ENCODE data around the gene MVP. TPM values are rescaled to one million over a fixed set of nuclear protein-coding genes. Genes with fewer than 3 reads are reported as not detected.
A peak's percentile ranks its signal among the peaks of the same experiment; 100 is the strongest.
"Not testable (repeated sequence)": the region's sequence is repeated elsewhere in the genome, so short reads cannot be mapped to it uniquely, and the experiment has no call there.

MVP gene
- total RNA-seq, 2 donors from 2014 or later, result 44.4 to 77.9 TPM

DNA sequence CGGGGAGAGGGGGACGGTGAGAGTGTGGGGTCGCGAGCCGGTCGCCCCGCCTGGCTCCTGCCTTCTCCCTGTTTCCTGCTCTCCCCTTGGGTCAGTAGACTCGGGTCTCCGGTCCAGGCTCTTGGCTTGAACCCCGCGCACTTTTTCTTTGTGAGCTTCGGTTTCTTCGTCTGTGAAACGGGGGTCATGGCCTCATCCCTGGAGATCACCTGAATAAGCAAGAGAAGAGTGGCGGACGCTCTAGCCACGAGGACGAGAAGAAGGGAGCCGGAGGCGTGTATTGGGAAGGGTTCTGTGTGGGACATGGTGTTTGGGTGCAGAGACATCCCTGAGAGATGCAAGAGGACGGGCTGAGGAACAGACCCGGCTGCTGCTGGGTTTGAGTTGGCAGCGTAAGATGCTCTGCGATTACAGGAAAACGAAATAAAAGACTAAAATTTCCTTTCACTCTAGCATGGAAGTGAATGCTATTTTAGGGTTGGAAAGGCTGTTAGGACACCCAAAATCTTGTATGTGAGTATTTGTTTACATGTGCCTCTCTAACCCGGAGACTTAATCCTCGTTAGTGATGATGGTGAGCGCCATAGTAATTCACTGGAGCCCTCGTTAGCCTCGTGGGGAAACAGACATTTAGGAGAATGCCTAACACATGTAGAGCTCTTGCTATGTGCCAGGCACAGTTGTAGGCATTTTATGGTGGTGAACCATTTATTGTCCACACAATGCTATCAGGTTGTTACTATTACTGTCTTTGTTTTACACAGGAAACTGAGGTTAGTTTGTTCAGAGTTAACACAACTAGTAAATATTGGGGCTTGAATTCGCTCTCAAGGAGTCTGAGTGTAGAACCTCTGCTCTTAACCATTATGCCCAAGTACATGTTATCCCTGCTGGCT, 29.1 kb upstream of the MVP start:
- no peak for DNase-seq (ENCODE audit: low spot score)
- Histone ChIP-seq H3K9me3 (no peaks in the 10 kb centered on the region), H3K4me3 (peak overlapping the region; percentile 74 to 92), H3K36me3 (no peaks in the 10 kb centered on the region), H3K27me3 (no peaks in the 10 kb centered on the region), H3K27ac (peak overlapping the region in 1 of 2 donors; percentile 55), H3K4me1 (peaks cover 0 to 17% of the 10 kb centered on the region in 2 donors)
- TF ChIP-seq, protein P1, sequence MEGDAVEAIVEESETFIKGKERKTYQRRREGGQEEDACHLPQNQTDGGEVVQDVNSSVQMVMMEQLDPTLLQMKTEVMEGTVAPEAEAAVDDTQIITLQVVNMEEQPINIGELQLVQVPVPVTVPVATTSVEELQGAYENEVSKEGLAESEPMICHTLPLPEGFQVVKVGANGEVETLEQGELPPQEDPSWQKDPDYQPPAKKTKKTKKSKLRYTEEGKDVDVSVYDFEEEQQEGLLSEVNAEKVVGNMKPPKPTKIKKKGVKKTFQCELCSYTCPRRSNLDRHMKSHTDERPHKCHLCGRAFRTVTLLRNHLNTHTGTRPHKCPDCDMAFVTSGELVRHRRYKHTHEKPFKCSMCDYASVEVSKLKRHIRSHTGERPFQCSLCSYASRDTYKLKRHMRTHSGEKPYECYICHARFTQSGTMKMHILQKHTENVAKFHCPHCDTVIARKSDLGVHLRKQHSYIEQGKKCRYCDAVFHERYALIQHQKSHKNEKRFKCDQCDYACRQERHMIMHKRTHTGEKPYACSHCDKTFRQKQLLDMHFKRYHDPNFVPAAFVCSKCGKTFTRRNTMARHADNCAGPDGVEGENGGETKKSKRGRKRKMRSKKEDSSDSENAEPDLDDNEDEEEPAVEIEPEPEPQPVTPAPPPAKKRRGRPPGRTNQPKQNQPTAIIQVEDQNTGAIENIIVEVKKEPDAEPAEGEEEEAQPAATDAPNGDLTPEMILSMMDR (IDR thresholded peaks at IDR 0.05), result no peak

DNA sequence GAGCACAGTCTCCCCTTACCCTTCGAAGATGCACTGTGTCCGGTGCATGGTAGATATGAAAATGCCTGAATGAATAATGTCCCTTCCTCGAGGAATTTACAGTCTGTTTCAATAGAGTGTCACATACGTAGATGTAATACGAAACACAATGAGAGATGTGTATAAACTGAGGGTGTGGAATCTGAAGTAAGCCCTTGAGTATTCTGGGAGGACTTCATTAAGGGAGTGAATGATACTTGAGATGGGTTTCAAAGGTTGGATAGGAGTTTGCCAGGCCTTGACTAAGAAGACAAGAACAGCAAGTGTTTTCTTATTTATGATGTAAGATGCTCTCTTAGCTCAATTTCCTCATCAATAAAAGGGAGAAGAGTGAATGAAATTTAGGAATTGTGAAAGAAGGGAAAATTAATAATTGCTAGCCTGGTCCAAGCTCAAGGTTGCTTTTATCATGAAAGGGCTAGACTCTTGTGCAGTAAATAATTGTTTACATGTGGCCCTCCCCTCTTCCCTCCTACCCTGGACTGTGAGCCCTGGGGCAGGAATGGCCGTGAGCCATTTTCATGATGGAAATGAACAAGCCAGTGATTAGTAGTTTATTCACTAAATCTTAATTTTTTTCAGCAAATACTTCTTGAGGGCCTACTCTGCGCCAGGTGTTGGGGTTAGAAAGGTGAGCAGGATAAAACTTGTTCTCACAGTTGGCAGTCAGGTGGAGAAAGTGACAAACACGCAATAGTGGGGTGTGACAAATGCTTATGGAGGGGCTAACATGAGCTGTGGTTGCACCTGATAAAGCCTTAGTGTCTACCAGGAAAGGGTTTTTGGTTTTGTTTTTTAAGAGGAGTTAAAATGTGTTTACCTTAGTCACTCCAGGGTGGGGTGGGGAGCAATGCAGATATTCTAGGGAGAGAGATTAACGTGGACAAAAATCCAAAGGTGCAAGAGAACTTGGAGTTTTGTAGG, 28.1 kb upstream of the MVP start:
- H3K4me1 ChIP-seq, result peaks cover 0 to 17% of the 10 kb centered on the region in 2 donors
- peak overlapping the region in 1 of 2 donors; percentile 92 for H3K4me3 ChIP-seq
- TF ChIP-seq, protein P1 (IDR thresholded peaks at IDR 0.05), result no peak
- DNase-seq (ENCODE audit: low spot score), result no peak
- no peaks in the 10 kb centered on the region for H3K9me3 ChIP-seq
- H3K36me3 ChIP-seq, result peaks cover 4% of the 10 kb centered on the region
- no peak overlapping the region for H3K27ac ChIP-seq
- H3K27me3 ChIP-seq, result no peaks in the 10 kb centered on the region

DNA sequence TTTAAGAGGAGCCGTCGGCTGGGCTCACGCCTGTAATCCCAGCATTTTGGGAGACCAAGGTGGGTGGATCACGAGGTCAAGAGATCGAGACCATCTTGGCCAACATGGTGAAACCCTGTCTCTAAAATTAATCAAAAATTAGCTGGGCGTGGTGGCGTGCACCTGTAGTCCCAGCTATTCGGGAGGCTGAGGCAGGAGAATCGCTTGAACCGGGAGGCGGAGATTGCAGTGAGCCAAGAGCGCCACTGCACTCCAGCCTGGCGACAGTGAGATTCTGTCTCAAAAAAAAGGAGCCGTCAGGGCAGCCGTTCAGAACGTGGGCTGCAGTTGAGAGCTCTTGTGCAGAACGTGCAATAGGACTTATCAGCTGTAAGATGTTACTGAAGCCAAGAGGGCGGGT, 27.1 kb upstream of the MVP start:
- not testable (repeated sequence) for H3K9me3 ChIP-seq; H3K27ac ChIP-seq; H3K36me3 ChIP-seq; H3K27me3 ChIP-seq; H3K4me3 ChIP-seq; DNase-seq (ENCODE audit: low spot score)
- H3K4me1 ChIP-seq, result peaks cover 0 to 17% of the 10 kb centered on the region in 2 donors

DNA sequence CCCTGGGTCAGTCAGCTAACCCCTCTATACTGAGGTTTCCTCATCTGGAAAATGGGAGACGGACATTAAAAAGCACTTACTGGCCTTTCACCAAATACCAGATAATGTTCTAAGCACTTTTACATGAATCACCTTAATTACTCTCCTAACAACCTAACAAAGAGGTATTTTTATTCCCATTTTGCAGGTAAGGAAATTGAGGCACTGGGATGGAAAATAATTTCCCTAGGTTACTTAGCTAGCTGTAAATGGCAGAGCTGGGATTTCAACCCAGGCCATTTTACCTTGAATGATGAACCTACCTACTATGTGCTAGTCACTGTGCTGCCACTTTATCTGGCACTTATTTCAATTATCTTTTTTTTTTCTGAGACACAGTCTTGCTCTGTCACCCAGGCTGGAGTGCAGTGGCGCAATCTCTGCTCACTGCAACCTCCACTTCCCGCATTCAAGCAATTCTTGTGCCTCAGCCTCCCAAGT, 26.0 kb upstream of the MVP start:
- no peaks in the 10 kb centered on the region for H3K9me3 ChIP-seq
- TF ChIP-seq, protein P1 (IDR thresholded peaks at IDR 0.05), result no peak
- H3K4me1 ChIP-seq, result peaks cover 0 to 17% of the 10 kb centered on the region in 2 donors
- no peaks in the 10 kb centered on the region for H3K27me3 ChIP-seq
- peaks cover 21% of the 10 kb centered on the region for H3K36me3 ChIP-seq
- H3K27ac ChIP-seq, result no peak overlapping the region
- DNase-seq (ENCODE audit: low spot score), result no peak
- H3K4me3 ChIP-seq, result no peak overlapping the region

DNA sequence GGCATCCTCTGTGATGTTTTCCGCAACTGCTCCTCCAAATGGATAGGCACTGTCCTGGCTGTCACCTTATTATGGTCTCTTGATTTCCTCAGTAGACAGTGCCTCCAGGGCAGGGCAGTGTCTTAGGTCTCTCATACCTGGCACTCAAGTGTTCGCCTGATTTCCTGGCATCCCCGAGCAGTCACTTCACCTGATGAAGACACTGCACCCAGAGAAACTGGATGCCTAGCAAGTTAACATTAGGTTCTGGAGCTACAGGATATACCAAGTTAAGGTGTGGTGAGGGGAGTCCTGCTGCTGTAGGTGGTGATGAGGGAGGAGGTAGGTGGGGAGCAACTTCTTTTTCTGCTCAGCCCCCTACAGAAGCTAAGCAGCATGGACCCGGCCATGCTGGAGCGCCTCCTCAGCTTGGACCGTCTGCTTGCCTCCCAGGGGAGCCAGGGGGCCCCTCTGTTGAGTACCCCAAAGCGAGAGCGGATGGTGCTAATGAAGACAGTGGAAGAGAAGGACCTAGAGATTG, 17.8 kb upstream of the MVP start:
- DNase-seq (ENCODE audit: low spot score), result no peak
- Histone ChIP-seq H3K9me3 (no peaks in the 10 kb centered on the region), H3K4me1 (peaks cover 0 to 19% of the 10 kb centered on the region in 2 donors), H3K27me3 (no peaks in the 10 kb centered on the region), H3K27ac (no peak overlapping the region), H3K4me3 (no peak overlapping the region), H3K36me3 (peaks cover 25% of the 10 kb centered on the region)
- TF ChIP-seq, protein P1 (IDR thresholded peaks at IDR 0.05), result no peak
